ENCODE data around the gene FURIN.

DNA sequence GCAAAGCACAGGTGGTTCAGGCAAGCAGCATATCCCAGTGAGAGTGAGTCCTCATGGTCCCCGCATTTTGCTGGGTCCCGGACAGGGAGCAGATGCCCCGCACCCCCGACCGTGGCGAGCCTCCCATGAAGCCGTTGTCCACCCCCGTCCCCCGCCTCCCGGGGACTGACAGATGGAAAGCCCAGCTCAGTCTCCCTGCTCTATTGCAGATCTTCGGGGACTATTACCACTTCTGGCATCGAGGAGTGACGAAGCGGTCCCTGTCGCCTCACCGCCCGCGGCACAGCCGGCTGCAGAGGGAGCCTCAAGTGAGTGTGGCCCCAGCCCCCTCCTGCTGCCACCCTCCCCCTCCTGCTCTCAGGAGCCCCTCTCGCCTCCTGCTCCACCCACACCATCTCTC lies 7.7 kb downstream of the FURIN start:
- TF ChIP-seq PPARA (CRISPR knock-in tag; IDR thresholded peaks at IDR 0.05; ENCODE audit: borderline replicate concordance) (no peak), RARB (CRISPR knock-in tag; IDR thresholded peaks at IDR 0.05) (no peak), ARNTL (CRISPR knock-in tag; IDR thresholded peaks at IDR 0.05; ENCODE audit: borderline replicate concordance, low read depth) (no peak), CSDC2 (CRISPR knock-in tag; IDR thresholded peaks at IDR 0.05) (no peak), ISL1 (CRISPR knock-in tag; IDR thresholded peaks at IDR 0.05) (no peak), ESRRG (CRISPR knock-in tag; IDR thresholded peaks at IDR 0.05) (no peak), OSR1 (CRISPR knock-in tag; IDR thresholded peaks at IDR 0.05) (no peak), ZFP3 (CRISPR knock-in tag; IDR thresholded peaks at IDR 0.05) (no peak)
- TF ChIP-seq, protein P1, sequence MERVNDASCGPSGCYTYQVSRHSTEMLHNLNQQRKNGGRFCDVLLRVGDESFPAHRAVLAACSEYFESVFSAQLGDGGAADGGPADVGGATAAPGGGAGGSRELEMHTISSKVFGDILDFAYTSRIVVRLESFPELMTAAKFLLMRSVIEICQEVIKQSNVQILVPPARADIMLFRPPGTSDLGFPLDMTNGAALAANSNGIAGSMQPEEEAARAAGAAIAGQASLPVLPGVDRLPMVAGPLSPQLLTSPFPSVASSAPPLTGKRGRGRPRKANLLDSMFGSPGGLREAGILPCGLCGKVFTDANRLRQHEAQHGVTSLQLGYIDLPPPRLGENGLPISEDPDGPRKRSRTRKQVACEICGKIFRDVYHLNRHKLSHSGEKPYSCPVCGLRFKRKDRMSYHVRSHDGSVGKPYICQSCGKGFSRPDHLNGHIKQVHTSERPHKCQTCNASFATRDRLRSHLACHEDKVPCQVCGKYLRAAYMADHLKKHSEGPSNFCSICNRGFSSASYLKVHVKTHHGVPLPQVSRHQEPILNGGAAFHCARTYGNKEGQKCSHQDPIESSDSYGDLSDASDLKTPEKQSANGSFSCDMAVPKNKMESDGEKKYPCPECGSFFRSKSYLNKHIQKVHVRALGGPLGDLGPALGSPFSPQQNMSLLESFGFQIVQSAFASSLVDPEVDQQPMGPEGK (CRISPR knock-in tag; IDR thresholded peaks at IDR 0.05; ENCODE audit: borderline replicate concordance), result no peak
- TF ChIP-seq, protein P2, sequence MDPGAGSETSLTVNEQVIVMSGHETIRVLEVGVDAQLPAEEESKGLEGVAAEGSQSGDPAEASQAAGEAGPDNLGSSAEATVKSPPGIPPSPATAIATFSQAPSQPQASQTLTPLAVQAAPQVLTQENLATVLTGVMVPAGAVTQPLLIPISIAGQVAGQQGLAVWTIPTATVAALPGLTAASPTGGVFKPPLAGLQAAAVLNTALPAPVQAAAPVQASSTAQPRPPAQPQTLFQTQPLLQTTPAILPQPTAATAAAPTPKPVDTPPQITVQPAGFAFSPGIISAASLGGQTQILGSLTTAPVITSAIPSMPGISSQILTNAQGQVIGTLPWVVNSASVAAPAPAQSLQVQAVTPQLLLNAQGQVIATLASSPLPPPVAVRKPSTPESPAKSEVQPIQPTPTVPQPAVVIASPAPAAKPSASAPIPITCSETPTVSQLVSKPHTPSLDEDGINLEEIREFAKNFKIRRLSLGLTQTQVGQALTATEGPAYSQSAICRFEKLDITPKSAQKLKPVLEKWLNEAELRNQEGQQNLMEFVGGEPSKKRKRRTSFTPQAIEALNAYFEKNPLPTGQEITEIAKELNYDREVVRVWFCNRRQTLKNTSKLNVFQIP (CRISPR knock-in tag; IDR thresholded peaks at IDR 0.05; ENCODE audit: borderline replicate concordance, low read depth), result no peak
- TF ChIP-seq, protein P3, sequence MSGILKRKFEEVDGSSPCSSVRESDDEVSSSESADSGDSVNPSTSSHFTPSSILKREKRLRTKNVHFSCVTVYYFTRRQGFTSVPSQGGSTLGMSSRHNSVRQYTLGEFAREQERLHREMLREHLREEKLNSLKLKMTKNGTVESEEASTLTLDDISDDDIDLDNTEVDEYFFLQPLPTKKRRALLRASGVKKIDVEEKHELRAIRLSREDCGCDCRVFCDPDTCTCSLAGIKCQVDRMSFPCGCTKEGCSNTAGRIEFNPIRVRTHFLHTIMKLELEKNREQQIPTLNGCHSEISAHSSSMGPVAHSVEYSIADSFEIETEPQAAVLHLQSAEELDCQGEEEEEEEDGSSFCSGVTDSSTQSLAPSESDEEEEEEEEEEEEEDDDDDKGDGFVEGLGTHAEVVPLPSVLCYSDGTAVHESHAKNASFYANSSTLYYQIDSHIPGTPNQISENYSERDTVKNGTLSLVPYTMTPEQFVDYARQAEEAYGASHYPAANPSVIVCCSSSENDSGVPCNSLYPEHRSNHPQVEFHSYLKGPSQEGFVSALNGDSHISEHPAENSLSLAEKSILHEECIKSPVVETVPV (CRISPR knock-in tag; IDR thresholded peaks at IDR 0.05), result no peak
- TF ChIP-seq, protein P4, sequence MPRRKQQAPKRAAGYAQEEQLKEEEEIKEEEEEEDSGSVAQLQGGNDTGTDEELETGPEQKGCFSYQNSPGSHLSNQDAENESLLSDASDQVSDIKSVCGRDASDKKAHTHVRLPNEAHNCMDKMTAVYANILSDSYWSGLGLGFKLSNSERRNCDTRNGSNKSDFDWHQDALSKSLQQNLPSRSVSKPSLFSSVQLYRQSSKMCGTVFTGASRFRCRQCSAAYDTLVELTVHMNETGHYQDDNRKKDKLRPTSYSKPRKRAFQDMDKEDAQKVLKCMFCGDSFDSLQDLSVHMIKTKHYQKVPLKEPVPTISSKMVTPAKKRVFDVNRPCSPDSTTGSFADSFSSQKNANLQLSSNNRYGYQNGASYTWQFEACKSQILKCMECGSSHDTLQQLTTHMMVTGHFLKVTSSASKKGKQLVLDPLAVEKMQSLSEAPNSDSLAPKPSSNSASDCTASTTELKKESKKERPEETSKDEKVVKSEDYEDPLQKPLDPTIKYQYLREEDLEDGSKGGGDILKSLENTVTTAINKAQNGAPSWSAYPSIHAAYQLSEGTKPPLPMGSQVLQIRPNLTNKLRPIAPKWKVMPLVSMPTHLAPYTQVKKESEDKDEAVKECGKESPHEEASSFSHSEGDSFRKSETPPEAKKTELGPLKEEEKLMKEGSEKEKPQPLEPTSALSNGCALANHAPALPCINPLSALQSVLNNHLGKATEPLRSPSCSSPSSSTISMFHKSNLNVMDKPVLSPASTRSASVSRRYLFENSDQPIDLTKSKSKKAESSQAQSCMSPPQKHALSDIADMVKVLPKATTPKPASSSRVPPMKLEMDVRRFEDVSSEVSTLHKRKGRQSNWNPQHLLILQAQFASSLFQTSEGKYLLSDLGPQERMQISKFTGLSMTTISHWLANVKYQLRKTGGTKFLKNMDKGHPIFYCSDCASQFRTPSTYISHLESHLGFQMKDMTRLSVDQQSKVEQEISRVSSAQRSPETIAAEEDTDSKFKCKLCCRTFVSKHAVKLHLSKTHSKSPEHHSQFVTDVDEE (CRISPR knock-in tag; IDR thresholded peaks at IDR 0.05), result no peak
- TF ChIP-seq, protein P5, sequence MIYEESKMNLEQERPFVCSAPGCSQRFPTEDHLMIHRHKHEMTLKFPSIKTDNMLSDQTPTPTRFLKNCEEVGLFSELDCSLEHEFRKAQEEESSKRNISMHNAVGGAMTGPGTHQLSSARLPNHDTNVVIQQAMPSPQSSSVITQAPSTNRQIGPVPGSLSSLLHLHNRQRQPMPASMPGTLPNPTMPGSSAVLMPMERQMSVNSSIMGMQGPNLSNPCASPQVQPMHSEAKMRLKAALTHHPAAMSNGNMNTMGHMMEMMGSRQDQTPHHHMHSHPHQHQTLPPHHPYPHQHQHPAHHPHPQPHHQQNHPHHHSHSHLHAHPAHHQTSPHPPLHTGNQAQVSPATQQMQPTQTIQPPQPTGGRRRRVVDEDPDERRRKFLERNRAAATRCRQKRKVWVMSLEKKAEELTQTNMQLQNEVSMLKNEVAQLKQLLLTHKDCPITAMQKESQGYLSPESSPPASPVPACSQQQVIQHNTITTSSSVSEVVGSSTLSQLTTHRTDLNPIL (CRISPR knock-in tag; IDR thresholded peaks at IDR 0.05; ENCODE audit: low read depth), result no peak

Data from SK-N-SH treated with all-trans-retinoic acid at 6 μM for 48 hours (cell line).